Peyer's patch (tissue), 4 donors: Measurements from ENCODE around the gene MRTO4.

Experiments used
- POLR2A ChIP-seq, 2 donors: fragments of 450-650 bp; IDR thresholded peaks; one replicate each; pipeline ENCODE4 v1.5.1; 2017; ENCODE audit warnings: antibody characterized with exemption in 2 of 2, mild to moderate bottlenecking in 2 of 2, moderate library complexity in 2 of 2
- TF ChIP-seq, protein P1 (sequence below), 6 experiments: fragments of 450-650 bp in 4 of 6; fragments of 200-600 bp in 2 of 6; sonication (generic) in 1 of 6; IDR thresholded peaks; one replicate each; pipeline ENCODE4 v1.5.1; 2017 to 2019; ENCODE audit warnings: antibody characterized with exemption in 6 of 6, mild to moderate bottlenecking in 3 of 6, moderate library complexity in 1 of 6

DNA sequence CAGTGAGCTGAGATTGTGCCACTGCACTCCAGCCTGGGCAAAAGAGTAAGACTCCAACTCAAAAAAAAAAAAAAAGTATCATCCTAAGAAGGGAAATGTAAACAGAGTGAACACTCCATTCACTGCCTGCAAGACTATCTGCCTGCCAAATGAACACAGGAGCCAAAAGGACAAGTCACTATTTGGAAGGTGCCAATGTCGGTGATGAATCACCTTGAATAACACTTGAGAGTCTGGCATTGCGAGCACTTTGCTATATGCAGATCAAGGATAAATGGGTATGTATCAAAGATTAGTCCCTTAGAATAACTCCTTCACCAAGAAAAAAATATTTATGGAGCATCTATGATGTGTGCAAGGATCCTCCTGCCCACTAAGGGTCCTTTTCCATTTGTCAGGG lies 48.2 kb upstream of the MRTO4 start:
- TF ChIP-seq, protein P1, sequence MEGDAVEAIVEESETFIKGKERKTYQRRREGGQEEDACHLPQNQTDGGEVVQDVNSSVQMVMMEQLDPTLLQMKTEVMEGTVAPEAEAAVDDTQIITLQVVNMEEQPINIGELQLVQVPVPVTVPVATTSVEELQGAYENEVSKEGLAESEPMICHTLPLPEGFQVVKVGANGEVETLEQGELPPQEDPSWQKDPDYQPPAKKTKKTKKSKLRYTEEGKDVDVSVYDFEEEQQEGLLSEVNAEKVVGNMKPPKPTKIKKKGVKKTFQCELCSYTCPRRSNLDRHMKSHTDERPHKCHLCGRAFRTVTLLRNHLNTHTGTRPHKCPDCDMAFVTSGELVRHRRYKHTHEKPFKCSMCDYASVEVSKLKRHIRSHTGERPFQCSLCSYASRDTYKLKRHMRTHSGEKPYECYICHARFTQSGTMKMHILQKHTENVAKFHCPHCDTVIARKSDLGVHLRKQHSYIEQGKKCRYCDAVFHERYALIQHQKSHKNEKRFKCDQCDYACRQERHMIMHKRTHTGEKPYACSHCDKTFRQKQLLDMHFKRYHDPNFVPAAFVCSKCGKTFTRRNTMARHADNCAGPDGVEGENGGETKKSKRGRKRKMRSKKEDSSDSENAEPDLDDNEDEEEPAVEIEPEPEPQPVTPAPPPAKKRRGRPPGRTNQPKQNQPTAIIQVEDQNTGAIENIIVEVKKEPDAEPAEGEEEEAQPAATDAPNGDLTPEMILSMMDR (IDR thresholded peaks at IDR 0.05) = no peak
- no peak for TF ChIP-seq POLR2A (IDR thresholded peaks at IDR 0.05)
